ENCODE results near the gene SNRNP27.
"Not testable (repeated sequence)": the region's sequence is repeated elsewhere in the genome, so short reads cannot be mapped to it uniquely, and the experiment has no call there.

SNRNP27 gene

GRCh38 chr2:69946351-69947324 lies 52.9 kb downstream of the SNRNP27 start:
- DNase-seq (ENCODE audit: low read depth), result peak; percentile 31

GRCh38 chr2:69947325-69947931 lies 53.7 kb downstream of the SNRNP27 start:
- no peak for DNase-seq (ENCODE audit: low read depth)

GRCh38 chr2:69948032-69948962 lies 54.5 kb downstream of the SNRNP27 start:
- no peak for DNase-seq (ENCODE audit: low read depth)

- no peak for DNase-seq (ENCODE audit: low read depth)
Measured at GRCh38 chr2:69948963-69949645, 55.3 kb downstream of the SNRNP27 start.

GRCh38 chr2:69950241-69950640 lies 56.5 kb downstream of the SNRNP27 start:
- no peak for DNase-seq (ENCODE audit: low read depth)

GRCh38 chr2:69950671-69951070 lies 56.9 kb downstream of the SNRNP27 start:
- not testable (repeated sequence) for DNase-seq (ENCODE audit: low read depth)

- no peak for DNase-seq (ENCODE audit: low read depth)
Measured at GRCh38 chr2:69952336-69953115, 58.8 kb downstream of the SNRNP27 start.

GRCh38 chr2:69954084-69954483 lies 60.3 kb downstream of the SNRNP27 start:
- DNase-seq (ENCODE audit: low read depth), result no peak

Data from T-helper 22 cell (primary cell).